Gastroesophageal sphincter (tissue), 4 donors: Measurements from ENCODE around the gene SLCO3A1. TPM values are rescaled to one million over a fixed set of nuclear protein-coding genes. Genes with fewer than 3 reads are reported as not detected.

Experiments used
- ATAC-seq: fragments of 150-250 bp; one replicate; pipeline ENCODE4 v1.9.1; 2016; ENCODE audit warnings: mild to moderate bottlenecking, moderate library complexity
- H3K27ac ChIP-seq, 4 donors: fragments of 200-600 bp; sonication (generic) in 3 of 4; 1 replicate in 3 of 4; 2 replicates in 1 of 4; pipeline ENCODE4 v1.5.1; 2016 to 2019
- H3K27me3 ChIP-seq: fragments of 200-600 bp; sonication (generic); one replicate; pipeline ENCODE4 v1.5.1; 2019
- H3K36me3 ChIP-seq, 2 donors: fragments of 200-600 bp; sonication (generic); one replicate each; pipeline ENCODE4 v1.5.1; 2019; ENCODE audit warnings: control low read depth in 1 of 2
- H3K4me1 ChIP-seq, 3 donors: fragments of 200-600 bp; sonication (generic); 1 replicate in 2 of 3; 2 replicates in 1 of 3; pipeline ENCODE4 v1.5.1; 2016 to 2019; ENCODE audit warnings: control low read depth in 2 of 3
- H3K4me3 ChIP-seq, 2 donors: fragments of 200-600 bp; sonication (generic); one replicate each; pipeline ENCODE4 v1.5.1; 2019; ENCODE audit warnings: mild to moderate bottlenecking in 1 of 2, moderate library complexity in 1 of 2
- H3K9me3 ChIP-seq, 3 donors: fragments of 200-600 bp; sonication (generic); one replicate each; pipeline ENCODE4 v1.5.1; 2017 to 2019; ENCODE audit warnings: control low read depth in 2 of 3
- CTCF ChIP-seq, 4 experiments: fragments of 200-600 bp in 2 of 4; fragments of 450-650 bp in 2 of 4; sonication (generic) in 1 of 4; IDR thresholded peaks; one replicate each; pipeline ENCODE4 v1.5.1; 2017 to 2019; ENCODE audit warnings: antibody characterized with exemption in 4 of 4, mild to moderate bottlenecking in 2 of 4, moderate library complexity in 2 of 4
- EP300 ChIP-seq: sonication (generic); formaldehyde crosslinking; IDR thresholded peaks from one replicate; pipeline ENCODE4 v1.6.1; 2017; ENCODE audit warnings: antibody characterized with exemption, mild to moderate bottlenecking
- POLR2A ChIP-seq, 2 donors: fragments of 450-650 bp; IDR thresholded peaks; one replicate each; pipeline ENCODE4 v1.6.1; 2017; ENCODE audit warnings: antibody characterized with exemption in 2 of 2, mild to moderate bottlenecking in 2 of 2, moderate library complexity in 1 of 2
- POLR2AphosphoS5 ChIP-seq: sonication (generic); formaldehyde crosslinking; IDR thresholded peaks from one replicate; pipeline ENCODE4 v1.6.1; 2017; ENCODE audit warnings: antibody characterized with exemption
- WGBS, 2 donors: methylation state at CpG; one replicate each; pipeline ENCODE4 v1.1.5; 2018; ENCODE audit warnings: low coverage in 1 of 2; 5-methylcytosine and 5-hydroxymethylcytosine counted together
- total RNA-seq, 4 donors: library from RNA; depleted of rRNA; stranded (reverse); fragments of >200 nt; gene quantifications; one replicate each; pipeline ENCODE4 v1.1.0, GENCODE V29; 2016

SLCO3A1 gene
- total RNA-seq, 4 donors from 2014 or later = 10.1 to 14.4 (median 12.1) TPM

GRCh38 chr15:91857224-91857585 is 3.7 kb downstream of the SLCO3A1 start:
- TF ChIP-seq CTCF (IDR thresholded peaks at IDR 0.05) (no peak), POLR2A (IDR thresholded peaks at IDR 0.05) (no peak), POLR2AphosphoS5 (no peak), EP300 (no peak)
- WGBS, 2 donors = 72 to 91% methylated on average over 3 of the region's 3 CpGs
- H3K27ac ChIP-seq = no peak overlapping the region
- H3K4me1 ChIP-seq = peaks cover 1 to 49% (median 11%) of the 10 kb centered on the region in 3 donors
- no peaks in the 10 kb centered on the region for H3K9me3 ChIP-seq
- H3K27me3 ChIP-seq = no peaks in the 10 kb centered on the region
- no peak overlapping the region for H3K4me3 ChIP-seq
- no peak for ATAC-seq
- no peaks in the 10 kb centered on the region for H3K36me3 ChIP-seq

- TF ChIP-seq POLR2AphosphoS5 (no peak), EP300 (no peak), POLR2A (IDR thresholded peaks at IDR 0.05) (no peak), CTCF (IDR thresholded peaks at IDR 0.05) (no peak)
- H3K9me3 ChIP-seq = no peaks in the 10 kb centered on the region
- no peaks in the 10 kb centered on the region for H3K36me3 ChIP-seq
- 83 to 100% methylated on average over 2 of the region's 2 CpGs for WGBS, 2 donors
- no peak overlapping the region for H3K4me3 ChIP-seq
- ATAC-seq = no peak
- H3K27ac ChIP-seq = no peak overlapping the region
- H3K4me1 ChIP-seq = peaks cover 0 to 49% (median 8%) of the 10 kb centered on the region in 3 donors
- no peaks in the 10 kb centered on the region for H3K27me3 ChIP-seq
Measured at GRCh38 chr15:91857772-91858171, 4.3 kb downstream of the SLCO3A1 start.

- Histone ChIP-seq H3K9me3 (no peaks in the 10 kb centered on the region), H3K27ac (no peak overlapping the region), H3K4me1 (peaks cover 0 to 63% (median 25%) of the 10 kb centered on the region in 3 donors), H3K27me3 (no peaks in the 10 kb centered on the region), H3K4me3 (no peak overlapping the region), H3K36me3 (no peaks in the 10 kb centered on the region)
- ATAC-seq = no peak
- TF ChIP-seq CTCF (IDR thresholded peaks at IDR 0.05) (no peak), POLR2A (IDR thresholded peaks at IDR 0.05) (no peak), EP300 (no peak), POLR2AphosphoS5 (no peak)
- WGBS, 2 donors = 88 to 100% methylated on average over 3 to 5 of the region's 7 CpGs
Measured at GRCh38 chr15:91860498-91860897, 7.0 kb downstream of the SLCO3A1 start.

- peaks cover 6 to 63% (median 30%) of the 10 kb centered on the region in 3 donors for H3K4me1 ChIP-seq
- 85 to 91% methylated on average over 6 of the region's 6 CpGs for WGBS, 2 donors
- no peak overlapping the region for H3K27ac ChIP-seq
- TF ChIP-seq EP300 (no peak), POLR2A (IDR thresholded peaks at IDR 0.05) (no peak), CTCF (IDR thresholded peaks at IDR 0.05) (no peak), POLR2AphosphoS5 (no peak)
- no peaks in the 10 kb centered on the region for H3K27me3 ChIP-seq
- ATAC-seq = no peak
- no peaks in the 10 kb centered on the region for H3K9me3 ChIP-seq
- no peak overlapping the region for H3K4me3 ChIP-seq
- H3K36me3 ChIP-seq = no peaks in the 10 kb centered on the region
Measured at GRCh38 chr15:91861223-91861622, 7.7 kb downstream of the SLCO3A1 start.

GRCh38 chr15:91862891-91863504 is 9.5 kb downstream of the SLCO3A1 start:
- Histone ChIP-seq H3K4me3 (no peak overlapping the region), H3K27me3 (no peaks in the 10 kb centered on the region), H3K9me3 (no peaks in the 10 kb centered on the region), H3K36me3 (no peaks in the 10 kb centered on the region), H3K4me1 (peaks cover 9 to 63% (median 44%) of the 10 kb centered on the region in 3 donors), H3K27ac (peak overlapping the region in 2 of 4 donors; percentile 32 to 37)
- no peak for TF ChIP-seq CTCF (IDR thresholded peaks at IDR 0.05)
- no peak for TF ChIP-seq POLR2AphosphoS5
- TF ChIP-seq POLR2A (IDR thresholded peaks at IDR 0.05) = no peak
- TF ChIP-seq EP300 = no peak
- no peak for ATAC-seq
- WGBS, 2 donors = 18 to 51% methylated on average over 5 of the region's 5 CpGs
